ENCODE measurements around the gene ZNF488. TPM values are rescaled to one million over a fixed set of nuclear protein-coding genes. Genes with fewer than 3 reads are reported as not detected.
A peak's percentile ranks its signal among the peaks of the same experiment; 100 is the strongest.
"Not testable (repeated sequence)": the region's sequence is repeated elsewhere in the genome, so short reads cannot be mapped to it uniquely, and the experiment has no call there.

The ZNF488 gene, protein sequence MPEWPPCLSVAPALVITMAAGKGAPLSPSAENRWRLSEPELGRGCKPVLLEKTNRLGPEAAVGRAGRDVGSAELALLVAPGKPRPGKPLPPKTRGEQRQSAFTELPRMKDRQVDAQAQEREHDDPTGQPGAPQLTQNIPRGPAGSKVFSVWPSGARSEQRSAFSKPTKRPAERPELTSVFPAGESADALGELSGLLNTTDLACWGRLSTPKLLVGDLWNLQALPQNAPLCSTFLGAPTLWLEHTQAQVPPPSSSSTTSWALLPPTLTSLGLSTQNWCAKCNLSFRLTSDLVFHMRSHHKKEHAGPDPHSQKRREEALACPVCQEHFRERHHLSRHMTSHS
- total RNA-seq = 0.71 TPM

DNA sequence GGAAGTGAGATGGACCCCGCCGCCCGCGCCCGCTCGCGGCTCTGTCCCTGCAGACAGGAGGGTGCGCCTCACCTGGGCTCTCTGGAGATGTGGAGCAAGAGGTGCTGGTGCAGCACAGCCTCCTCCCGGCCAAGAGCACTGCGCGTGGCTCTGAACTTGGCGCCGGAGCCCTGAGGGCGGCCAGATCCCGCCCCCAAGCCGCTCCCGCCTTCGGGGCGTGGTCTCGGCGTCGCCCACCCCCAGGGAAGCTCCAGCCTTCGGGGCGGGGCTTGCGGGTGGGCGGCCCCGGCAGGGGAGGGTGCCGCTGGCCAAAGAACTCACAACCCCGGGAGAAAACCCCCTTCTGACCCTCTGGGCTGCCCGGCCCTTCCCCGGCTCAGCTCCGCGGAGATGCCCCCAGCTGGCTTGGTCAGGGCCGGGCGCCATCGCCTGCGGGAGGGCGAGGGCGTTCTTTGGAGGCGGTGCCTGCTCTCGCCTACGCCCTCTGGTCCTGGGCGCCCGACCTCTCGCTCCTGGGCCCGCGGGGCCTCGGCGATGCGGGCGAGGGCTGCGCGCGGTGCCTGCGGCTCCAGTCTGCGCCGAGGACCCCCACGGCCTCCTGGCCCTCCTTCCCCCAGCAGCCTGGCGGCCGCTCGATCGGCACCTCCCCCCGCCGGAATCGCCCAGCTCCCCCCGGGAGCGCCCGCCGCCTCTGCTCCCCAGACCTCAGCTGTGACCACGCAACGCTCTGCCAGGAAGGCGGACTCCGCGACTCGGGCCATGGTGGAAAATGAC, at the start of gene ZNF488:
Gene ZNF488, minus strand, starts transcription at position 146 of the 774 bp plus-strand sequence. CDS start 15,464 bp downstream, outside the sequence.
- ATAC-seq = peak; percentile 99
- DNase-seq (ENCODE audit: low spot score) = peak; percentile 91
- intact Hi-C loops (cut with DNase I) = no loop called here

DNA sequence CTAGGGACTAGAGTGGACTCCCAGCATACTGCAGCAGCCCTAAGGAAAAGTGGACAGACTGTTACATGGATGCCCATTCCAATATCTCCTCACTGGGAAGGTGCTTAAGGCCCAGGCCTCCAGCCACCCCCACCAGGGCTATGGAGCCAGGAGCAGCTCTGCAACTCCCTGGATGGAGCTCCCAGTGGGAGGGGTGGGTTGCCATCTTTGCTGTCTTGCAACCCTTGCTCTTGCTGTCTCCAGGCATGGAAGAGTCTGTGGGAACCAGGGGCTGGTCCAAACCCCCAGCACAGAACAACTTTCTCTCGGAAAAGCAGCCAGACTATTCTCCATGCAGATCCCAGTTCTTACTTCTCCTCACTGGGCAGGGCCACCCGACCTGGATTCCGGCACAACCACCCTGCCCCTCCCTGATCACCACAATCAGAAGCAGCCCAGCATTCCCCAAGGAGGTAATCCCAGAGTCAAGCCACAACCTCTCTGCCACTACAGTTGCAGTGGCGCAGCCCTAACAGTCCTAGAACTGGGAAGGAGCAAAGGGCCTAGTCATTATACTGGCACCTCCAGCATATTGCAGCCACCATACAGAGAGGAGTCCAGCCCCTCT, 41.8 kb upstream of the ZNF488 start:
- DNase-seq (ENCODE audit: low spot score) (no peak), ATAC-seq (no peak)
- intact Hi-C loops (cut with DNase I) = no loop called here

DNA sequence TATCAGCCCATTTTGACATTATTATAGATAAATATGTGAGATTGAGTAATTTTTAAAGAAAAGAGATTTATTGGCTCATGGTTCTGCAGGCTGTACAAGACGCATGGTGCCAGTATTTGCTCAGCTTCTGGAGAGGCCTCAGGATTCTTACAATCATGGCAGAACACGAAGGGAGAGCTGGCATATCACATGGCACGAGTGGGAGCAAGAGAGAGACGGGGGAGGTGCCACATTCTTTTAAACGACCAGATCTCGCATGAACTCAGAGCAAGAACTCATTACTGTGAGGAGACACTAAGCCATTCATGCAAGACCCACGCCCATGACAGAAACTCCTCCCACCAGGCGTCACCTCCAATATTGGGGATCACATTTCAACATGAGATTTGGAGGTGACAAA, 40.1 kb upstream of the ZNF488 start:
- ATAC-seq = no peak

DNA sequence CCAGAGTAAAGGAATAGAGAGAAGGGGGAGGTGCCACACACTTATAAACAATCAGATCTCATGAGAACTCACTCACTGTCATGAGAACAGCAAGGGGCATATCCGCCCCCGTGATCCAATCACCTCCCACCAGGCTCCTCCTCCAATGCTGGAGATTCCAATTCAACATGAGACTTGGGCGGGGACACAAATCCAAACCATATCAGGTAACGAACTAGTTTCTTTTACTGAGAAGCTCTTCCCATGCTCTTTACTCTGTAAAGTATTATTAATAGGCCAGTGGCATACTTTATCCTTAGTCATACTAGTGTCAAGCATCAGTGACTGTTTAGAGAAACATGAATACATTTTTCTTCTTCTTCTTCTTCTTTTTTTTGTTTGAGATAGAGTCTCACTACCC, 39.4 kb upstream of the ZNF488 start:
- ATAC-seq = no peak
- intact Hi-C loops (cut with DNase I) = no loop called here
- no peak for DNase-seq (ENCODE audit: low spot score)

More for the DNA sequence above, 40.1 kb upstream of the ZNF488 start:
- intact Hi-C loops (cut with DNase I) = no loop called here
- DNase-seq (ENCODE audit: low spot score) = no peak

DNA sequence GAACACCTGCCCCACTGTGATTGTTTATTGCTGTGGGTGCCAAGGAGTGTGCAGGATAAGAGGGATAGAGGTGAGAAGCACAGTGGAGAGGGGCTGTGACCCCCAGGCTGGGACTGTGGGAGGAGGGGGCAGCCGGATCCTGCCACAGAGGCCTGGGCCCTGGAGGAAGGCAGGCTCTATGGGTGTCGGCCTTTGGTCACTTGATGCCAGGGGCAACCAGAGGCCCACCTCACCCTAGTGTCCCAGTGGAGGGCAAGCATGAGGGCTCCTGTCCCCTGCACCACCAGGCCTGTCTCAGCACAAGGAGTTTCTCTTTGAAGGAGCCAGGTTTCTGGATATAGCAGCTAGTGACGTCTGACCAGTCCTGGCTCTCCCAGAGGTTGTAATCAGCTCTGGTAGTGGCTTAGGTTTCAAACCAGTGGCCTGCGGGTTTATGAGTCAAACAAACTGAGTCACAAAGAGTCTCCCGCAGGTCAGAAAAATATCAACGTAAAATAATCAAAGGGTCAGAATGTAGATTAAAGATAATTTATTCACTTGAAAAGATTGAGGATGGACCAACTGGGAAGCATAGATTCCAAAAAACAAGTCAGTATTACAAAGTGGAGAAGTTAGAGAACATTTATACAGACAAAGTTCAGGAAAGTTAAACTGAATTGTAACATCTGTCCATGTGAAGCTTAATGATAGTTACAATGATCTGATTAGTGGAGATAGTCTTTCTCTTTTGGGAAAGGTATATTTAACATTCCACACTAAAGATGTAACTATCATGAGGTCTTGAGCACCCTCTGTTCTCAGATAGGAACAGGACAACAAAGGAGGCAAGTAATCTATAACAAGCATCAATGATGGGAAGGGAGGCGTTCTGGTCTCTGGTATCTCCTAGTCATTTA, 37.2 kb upstream of the ZNF488 start:
- intact Hi-C loops (cut with DNase I) = no loop called here
- no peak for ATAC-seq
- DNase-seq (ENCODE audit: low spot score) = no peak

DNA sequence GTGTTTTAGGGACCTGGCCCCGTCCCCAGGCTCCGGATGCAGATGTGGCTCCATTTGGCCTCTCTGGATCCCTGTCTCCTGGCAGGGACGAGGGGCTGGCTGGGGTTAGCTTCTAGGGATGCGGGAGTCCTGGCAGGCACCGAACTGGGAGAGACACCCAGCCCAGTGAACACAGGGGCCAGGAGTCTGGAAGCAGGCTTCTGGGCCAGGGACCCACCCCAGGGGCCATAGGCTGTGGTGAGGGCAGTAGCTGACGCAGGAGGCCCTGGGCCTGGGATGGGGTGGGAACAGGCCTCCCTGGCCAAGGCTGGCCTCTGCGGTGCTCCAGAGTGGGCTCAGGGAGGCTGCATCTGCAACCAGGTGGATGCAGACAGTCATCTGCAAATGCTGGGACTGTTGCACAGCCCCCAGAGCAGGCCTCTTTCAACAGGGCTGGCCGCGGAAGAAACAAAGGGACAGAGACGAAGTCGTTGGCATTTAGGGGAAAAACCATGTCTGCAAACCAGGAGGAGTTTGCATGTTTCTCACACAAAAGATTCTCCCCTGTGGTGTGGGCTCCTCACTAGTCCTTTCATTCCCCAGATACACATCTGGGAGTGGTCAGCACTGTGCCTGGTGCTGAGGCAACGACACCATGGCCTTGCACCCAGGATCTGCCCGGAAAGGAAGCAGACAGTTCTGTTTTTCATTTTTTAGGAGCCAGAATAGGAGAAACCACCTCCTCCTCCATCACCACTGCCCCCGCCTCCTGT, 36.4 kb upstream of the ZNF488 start:
- DNase-seq (ENCODE audit: low spot score) = no peak
- ATAC-seq = no peak
- intact Hi-C loops (cut with DNase I) = no loop called here

DNA sequence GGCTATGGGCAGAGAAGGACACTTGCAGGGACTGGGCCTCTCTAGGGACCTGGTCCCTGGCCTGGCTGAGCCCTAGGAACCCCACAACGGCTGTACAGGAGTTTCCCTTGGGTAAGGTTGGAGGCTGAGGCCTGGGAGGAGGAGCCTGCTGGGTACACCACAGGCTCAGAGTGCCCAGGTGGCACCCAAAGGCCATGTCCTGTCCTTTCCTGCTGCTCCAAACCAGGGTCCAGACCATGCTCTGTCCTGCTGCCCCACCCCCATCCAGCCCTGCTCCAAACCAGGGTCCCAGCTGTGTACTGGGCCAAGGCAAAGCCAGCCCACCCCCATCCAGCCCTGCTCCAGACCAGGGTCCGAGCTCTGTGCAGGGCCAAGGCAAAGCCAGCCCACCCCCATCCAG, 35.3 kb upstream of the ZNF488 start:
- DNase-seq (ENCODE audit: low spot score) = no peak
- intact Hi-C loops (cut with DNase I) = loop anchor here (10.0 kb wide), 1 partner anchor 1525 kb away; no protein-coding TSS in a partner anchor
- no peak for ATAC-seq

DNA sequence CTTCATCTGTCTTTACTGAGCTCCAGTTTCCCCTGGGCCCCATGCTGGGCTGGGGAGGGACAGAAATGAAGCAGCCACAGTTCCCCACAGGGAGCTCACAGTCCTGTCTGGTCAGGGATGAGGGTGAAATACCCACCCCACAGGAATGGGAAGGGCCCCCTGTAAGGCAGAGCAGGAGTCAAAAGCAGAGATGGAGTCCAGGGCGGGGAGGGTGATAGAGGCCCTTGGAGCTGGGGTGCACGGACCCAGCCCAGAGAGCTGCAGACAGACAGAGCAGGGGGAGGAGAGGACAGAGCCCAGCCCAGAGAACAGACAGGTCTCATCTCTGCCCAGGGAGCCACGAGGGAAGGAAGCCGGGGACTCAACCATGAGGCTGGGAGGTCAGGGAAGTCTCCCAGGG, 34.9 kb upstream of the ZNF488 start:
- intact Hi-C loops (cut with DNase I) = loop anchor here (10.0 kb wide), 1 partner anchor 1526 kb away; no protein-coding TSS in a partner anchor
- no peak for DNase-seq (ENCODE audit: low spot score)

DNA sequence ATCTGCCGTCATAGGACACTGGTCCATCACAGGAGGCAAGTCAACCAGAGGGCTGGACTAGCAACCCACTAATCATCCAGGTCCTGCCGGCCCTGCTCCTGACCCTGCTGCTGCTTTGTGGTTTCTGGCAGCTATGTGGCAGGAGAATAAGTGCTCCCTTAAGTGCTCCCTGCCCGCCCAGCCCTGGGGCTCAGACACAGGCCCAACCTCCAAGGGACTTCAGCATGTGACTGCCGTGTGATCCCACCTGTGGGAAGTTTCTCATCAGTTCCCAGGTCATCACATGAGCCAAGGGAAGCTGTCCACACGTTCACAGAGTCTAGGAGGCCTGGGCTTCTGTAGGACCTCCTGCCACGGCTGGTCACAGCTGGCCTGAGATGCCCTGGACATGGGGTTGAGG, 34.2 kb upstream of the ZNF488 start:
- no peak for ATAC-seq
- no peak for DNase-seq (ENCODE audit: low spot score)
- intact Hi-C loops (cut with DNase I) = loop anchor here (10.0 kb wide), 1 partner anchor 1526 kb away; no protein-coding TSS in a partner anchor

More for the DNA sequence above, 34.9 kb upstream of the ZNF488 start:
- no peak for ATAC-seq

DNA sequence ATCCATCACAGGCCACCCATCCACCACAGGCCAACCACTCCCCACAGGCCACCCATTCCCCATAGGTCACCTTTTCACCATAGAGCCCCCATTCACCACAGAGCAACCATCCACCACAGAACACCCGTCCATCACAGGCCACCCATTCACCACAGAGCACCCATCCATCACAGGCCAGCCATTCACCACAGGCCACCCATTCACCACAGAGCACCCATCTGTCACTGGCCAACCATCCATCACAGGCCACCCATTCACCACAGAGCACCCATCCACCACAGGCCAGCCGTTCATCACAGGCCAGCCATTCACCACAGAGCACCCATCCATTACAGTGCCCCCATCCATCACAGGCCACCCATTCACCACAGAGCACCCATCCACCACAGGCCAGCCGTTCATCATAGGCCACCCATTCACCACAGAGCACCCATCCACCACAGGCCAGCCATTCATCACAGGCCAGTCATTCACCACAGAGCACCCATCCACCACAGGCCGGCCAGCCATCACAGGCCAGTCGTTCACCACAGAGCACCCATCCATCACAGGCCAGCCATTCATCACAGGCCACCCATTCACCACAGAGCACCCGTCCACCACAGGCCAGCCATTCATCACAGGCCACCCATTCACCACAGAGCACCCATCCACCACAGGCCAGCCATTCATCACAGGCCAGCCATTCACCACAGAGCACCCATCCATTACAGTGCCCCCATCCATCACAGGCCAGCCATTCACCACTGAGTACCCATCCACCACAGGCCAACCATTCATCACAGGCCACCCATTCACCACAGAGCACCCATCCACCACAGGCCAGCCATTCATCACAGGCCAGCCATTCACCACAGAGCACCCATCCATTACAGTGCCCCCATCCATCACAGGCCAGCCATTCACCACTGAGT, 32.5 kb upstream of the ZNF488 start:
- not testable (repeated sequence) for ATAC-seq; DNase-seq (ENCODE audit: low spot score)
- intact Hi-C loops (cut with DNase I) = loop anchor here (10.0 kb wide), 1 partner anchor 1528 kb away; no protein-coding TSS in a partner anchor

DNA sequence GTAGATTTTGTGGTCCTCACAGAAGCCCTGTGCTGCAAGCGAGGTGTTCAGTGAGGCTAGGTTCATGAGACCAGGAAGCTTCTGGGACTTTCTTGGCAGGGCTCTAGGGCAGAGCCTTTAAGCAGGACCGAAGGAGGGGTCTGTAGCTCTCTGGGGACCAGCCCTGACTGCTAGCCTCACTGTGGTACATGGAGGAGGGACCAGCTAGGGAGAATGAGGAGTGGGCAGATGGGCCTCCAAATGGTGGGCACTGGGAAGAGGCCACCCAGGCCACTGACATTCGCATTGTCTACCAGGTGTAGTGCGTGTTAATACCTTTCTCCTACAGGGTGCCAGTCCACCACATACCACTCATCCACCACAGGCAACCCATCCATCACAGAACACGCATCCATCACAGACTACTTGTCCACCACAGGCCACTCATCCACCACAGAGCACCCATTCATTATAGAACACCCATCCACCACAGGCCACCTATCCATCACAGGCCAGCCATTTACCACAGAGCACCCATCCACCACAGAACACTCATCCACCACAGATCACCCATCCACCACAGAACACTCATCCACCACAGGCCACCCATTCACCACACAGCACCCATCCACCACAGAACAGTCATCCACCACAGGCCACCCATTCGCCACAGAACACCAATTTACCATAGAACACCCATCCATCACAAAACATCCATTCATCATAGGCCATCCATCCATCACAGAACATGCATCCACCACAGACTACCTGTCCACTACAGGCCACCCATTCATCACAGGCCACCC, 31.6 kb upstream of the ZNF488 start:
- no peak for ATAC-seq
- intact Hi-C loops (cut with DNase I) = loop anchor here (10.0 kb wide), 1 partner anchor 1529 kb away; no protein-coding TSS in a partner anchor
- DNase-seq (ENCODE audit: low spot score) = no peak

DNA sequence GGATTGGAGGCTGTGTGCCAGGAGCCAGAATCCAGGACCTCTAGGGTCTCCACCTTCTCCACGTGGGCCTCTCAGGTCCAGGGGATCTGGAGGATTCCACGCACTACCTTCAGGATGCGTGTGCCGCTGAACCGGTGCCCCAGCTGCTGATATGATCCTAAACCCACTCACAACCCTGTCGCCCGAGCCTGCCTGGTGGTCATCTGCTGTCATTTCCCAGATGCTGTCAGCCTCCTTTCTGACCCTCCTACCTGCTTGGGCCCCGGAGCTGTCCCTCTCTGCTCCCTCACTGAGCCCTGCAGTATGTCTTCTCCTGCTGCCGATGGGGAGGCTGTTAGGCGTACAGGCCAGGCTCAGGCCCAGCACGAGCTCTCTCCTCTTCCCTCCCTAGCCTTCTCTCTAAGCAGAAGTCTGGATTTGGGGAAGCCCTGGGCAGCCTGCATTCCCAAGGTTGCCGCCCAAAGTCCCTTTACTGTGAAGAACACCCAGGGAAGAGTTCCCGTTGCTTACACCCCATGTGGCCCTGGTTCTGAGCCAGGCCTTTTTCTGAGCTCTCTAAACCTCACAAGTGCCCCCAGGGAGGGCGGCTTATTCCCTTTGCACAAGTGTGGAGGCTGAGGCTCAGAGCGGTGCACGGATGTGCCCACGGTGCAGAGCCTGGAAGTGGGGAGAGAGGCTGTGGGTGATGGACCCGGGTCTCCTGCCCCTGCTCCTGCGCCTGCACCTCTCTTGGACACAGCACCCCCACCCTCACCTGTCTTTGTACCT, 30.8 kb upstream of the ZNF488 start:
- ATAC-seq = no peak

DNA sequence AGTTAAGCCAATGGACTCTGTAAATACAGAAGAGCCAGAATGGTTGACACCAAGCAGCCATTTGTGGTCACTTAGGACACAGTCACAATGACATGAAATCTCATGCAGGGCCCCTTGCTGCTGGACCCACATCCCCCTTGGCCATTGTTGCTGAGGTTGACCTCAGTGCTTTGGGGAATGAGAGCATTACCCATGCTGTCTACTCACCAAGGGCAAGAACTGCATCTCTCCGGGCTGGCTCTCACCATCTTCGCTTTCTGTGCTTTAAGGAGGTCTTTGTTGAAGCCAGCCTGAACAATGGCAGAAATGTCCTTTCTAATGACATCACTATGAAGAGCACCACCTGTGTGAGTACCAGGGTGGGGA, 30.1 kb upstream of the ZNF488 start:
- intact Hi-C loops (cut with DNase I) = loop anchor here (10.0 kb wide), 1 partner anchor 1531 kb away; no protein-coding TSS in a partner anchor

More for the DNA sequence above, 30.8 kb upstream of the ZNF488 start:
- no peak for DNase-seq (ENCODE audit: low spot score)
- intact Hi-C loops (cut with DNase I) = loop anchor here (10.0 kb wide), 1 partner anchor 1530 kb away; no protein-coding TSS in a partner anchor

DNA sequence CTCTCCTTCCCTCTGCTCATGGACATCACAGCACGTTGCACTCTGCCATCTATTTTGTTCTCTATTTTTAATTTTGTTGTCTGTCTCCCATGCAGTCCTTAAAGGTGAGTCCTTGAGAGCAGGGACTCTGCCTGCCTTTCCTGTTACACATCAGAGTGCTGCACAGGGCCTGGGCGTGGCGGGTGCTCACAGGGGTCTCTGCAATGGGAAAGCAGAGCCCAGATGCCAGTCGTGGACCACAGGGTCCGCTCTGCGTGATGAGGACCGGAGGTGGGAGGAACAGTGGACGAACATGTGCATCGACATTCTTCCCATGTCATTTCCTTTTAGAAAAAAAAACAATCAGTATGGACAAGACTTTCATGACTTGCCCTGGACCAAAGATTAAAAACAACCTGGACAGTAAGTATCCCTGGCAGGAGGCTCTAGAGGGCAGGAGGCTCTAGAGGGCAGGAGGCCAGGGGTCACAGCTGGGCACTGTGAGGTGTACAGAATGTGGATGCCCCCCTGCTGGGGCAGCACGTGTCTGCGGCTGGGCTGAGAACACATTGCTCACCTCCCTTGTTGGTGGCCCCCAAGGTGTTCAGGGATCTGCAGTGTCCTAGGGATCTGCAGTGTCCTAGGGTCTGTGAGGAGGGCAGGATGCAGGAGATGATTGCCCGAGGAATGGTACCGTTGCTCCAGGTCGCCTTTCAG, 29.6 kb upstream of the ZNF488 start:
- no peak for DNase-seq (ENCODE audit: low spot score)
- ATAC-seq = no peak
- intact Hi-C loops (cut with DNase I) = loop anchor here (10.0 kb wide), 1 partner anchor 1531 kb away; no protein-coding TSS in a partner anchor

More for the DNA sequence above, 30.1 kb upstream of the ZNF488 start:
- DNase-seq (ENCODE audit: low spot score) (no peak), ATAC-seq (no peak)

DNA sequence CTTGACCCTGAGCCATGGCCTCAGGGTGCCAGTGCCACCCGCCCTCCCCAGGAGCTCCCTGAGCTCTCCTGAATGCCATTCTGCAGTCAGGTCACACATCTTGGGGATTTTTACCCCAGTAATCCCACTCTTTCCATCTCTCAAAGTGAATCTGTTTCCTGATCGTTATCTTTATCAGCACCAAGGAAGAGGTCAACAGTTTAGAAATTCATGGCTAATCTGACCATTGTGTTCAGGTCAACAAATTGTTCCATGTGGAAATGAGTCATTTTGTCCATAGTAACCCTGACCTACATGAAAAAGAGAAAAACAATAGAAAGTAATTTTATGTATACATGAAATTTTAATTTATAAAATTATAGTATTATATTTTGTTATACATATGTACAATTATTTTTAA, 28.8 kb upstream of the ZNF488 start:
- intact Hi-C loops (cut with DNase I) = loop anchor here (10.0 kb wide), 1 partner anchor 1532 kb away; no protein-coding TSS in a partner anchor
- DNase-seq (ENCODE audit: low spot score) (no peak), ATAC-seq (no peak)
